Activated CD8-positive, alpha-beta memory T cell treated with anti-CD3 and anti-CD28 coated beads, Interleukin-2, amount 50 U/mL, for 1 hour (primary cell): Measurements from ENCODE around the gene TBC1D20.
"Not testable (repeated sequence)": the region's sequence is repeated elsewhere in the genome, so short reads cannot be mapped to it uniquely, and the experiment has no call there.

Source experiments
- DNase-seq: peaks from one replicate; pipeline ENCODE4 v3.0.0-alpha.2; 2020; ENCODE audit errors: extremely low read depth

The TBC1D20 gene

GRCh38 chr20:401682-402495, 60.4 kb downstream of the TBC1D20 start:
- no peak for DNase-seq

GRCh38 chr20:400454-401275, 61.7 kb downstream of the TBC1D20 start:
- DNase-seq, result no peak

GRCh38 chr20:400128-400453, 62.2 kb downstream of the TBC1D20 start:
- no peak for DNase-seq

- DNase-seq, result no peak
Observed at GRCh38 chr20:399182-399707, 63.1 kb downstream of the TBC1D20 start.

GRCh38 chr20:397432-398237, 64.7 kb downstream of the TBC1D20 start:
- DNase-seq, result no peak

- no peak for DNase-seq
Observed at GRCh38 chr20:396619-397431, 65.5 kb downstream of the TBC1D20 start.

GRCh38 chr20:396252-396618, 66.1 kb downstream of the TBC1D20 start:
- no peak for DNase-seq

GRCh38 chr20:393296-393695, 69.0 kb downstream of the TBC1D20 start:
- DNase-seq, result not testable (repeated sequence)

GRCh38 chr20:391041-391711, 71.2 kb downstream of the TBC1D20 start:
- DNase-seq, result no peak

- DNase-seq, result no peak
Observed at GRCh38 chr20:389220-389619, 73.1 kb downstream of the TBC1D20 start.

- no peak for DNase-seq
Observed at GRCh38 chr20:388034-388994, 74.0 kb downstream of the TBC1D20 start.

- no peak for DNase-seq
Observed at GRCh38 chr20:387520-387919, 74.8 kb downstream of the TBC1D20 start.

GRCh38 chr20:386634-387033, 75.7 kb downstream of the TBC1D20 start:
- DNase-seq, result not testable (repeated sequence)
